ENCODE measurements around the gene PPP1R15B. TPM values are rescaled to one million over a fixed set of nuclear protein-coding genes. Genes with fewer than 3 reads are reported as not detected.

Gene PPP1R15B
- total and polyA plus RNA-seq, 2 experiments from 2014 or later = 34.0 to 77.0 TPM

DNA sequence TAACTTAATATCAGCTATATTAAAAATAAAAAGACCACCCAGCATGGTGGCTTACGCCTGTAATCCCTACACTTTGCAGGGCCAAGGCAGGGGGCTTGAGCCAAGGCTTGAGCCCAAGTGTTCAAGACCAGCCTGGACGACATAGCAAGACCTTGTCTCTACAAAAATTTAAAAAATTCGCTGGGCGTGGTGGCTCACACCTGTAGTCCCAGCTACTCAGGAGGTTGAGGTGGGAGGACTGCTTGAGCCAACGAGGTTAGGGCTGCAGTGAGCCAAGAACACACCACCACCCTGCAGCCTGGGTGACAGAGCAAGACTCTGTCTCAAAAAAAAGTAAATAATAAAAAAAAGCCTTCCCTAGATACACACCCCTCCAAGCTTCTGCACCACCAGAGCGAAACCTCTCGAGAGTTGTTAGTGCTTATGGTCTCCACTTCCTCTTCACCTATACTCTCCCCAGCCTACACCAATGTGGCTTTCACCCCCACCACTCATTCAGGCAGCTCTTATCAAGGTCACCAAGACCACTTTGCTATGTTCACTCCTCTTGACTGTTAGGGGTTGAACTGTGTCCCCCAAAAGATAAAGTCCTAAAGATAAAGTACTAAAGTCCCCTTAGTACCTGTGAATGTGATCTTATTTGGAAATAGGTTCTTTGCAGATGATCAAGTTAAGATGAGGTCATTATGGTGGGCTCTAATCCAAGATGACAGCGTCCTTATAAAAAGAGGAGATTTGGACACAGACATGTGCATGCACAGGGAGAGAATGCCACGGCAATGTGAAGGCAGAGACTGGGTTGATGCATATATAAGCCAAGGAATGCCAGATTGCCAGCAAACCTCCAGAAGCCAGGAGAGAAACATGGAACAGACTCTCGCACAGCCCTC is 6.8 kb upstream of the PPP1R15B start:
- Histone ChIP-seq H3K79me2 (peaks cover 16% of the 10 kb centered on the region), H3K9me3 (ENCODE audit: low read depth) (no peaks in the 10 kb centered on the region), H2AFZ (no peak overlapping the region), H3K27ac (peak overlapping the region; percentile 95), H3K4me2 (peak overlapping the region; percentile 72), H3K4me1 (ENCODE audit: insufficient read depth) (peaks cover 27% of the 10 kb centered on the region), H3K27me3 (no peaks in the 10 kb centered on the region), H3K4me3 (no peak overlapping the region), H3K9me2 (replicated peaks; ENCODE audit: insufficient read depth) (no peaks in the 10 kb centered on the region), H3K36me3 (replicated peaks; ENCODE audit: insufficient read depth, low read depth) (no peaks in the 10 kb centered on the region), H4K20me1 (ENCODE audit: insufficient read depth, poor library complexity, severe bottlenecking) (no peaks in the 10 kb centered on the region)
- DNase-seq (ENCODE audit: low spot score) = no peak
- TF ChIP-seq EZH2phosphoT487 (IDR thresholded peaks at IDR 0.05; ENCODE audit: low read depth, severe bottlenecking, unreplicated experiment) = no peak
- TF ChIP-seq, protein P1, sequence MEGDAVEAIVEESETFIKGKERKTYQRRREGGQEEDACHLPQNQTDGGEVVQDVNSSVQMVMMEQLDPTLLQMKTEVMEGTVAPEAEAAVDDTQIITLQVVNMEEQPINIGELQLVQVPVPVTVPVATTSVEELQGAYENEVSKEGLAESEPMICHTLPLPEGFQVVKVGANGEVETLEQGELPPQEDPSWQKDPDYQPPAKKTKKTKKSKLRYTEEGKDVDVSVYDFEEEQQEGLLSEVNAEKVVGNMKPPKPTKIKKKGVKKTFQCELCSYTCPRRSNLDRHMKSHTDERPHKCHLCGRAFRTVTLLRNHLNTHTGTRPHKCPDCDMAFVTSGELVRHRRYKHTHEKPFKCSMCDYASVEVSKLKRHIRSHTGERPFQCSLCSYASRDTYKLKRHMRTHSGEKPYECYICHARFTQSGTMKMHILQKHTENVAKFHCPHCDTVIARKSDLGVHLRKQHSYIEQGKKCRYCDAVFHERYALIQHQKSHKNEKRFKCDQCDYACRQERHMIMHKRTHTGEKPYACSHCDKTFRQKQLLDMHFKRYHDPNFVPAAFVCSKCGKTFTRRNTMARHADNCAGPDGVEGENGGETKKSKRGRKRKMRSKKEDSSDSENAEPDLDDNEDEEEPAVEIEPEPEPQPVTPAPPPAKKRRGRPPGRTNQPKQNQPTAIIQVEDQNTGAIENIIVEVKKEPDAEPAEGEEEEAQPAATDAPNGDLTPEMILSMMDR (IDR thresholded peaks at IDR 0.05; ENCODE audit: poor library complexity) = no peak
- no peak for TF ChIP-seq EZH2 (IDR thresholded peaks at IDR 0.05; ENCODE audit: borderline replicate concordance)
- WGBS (ENCODE audit: low lambda C conversion rate, missing lambda C conversion rate) = 83% methylated on average over 10 of the region's 10 CpGs

DNA sequence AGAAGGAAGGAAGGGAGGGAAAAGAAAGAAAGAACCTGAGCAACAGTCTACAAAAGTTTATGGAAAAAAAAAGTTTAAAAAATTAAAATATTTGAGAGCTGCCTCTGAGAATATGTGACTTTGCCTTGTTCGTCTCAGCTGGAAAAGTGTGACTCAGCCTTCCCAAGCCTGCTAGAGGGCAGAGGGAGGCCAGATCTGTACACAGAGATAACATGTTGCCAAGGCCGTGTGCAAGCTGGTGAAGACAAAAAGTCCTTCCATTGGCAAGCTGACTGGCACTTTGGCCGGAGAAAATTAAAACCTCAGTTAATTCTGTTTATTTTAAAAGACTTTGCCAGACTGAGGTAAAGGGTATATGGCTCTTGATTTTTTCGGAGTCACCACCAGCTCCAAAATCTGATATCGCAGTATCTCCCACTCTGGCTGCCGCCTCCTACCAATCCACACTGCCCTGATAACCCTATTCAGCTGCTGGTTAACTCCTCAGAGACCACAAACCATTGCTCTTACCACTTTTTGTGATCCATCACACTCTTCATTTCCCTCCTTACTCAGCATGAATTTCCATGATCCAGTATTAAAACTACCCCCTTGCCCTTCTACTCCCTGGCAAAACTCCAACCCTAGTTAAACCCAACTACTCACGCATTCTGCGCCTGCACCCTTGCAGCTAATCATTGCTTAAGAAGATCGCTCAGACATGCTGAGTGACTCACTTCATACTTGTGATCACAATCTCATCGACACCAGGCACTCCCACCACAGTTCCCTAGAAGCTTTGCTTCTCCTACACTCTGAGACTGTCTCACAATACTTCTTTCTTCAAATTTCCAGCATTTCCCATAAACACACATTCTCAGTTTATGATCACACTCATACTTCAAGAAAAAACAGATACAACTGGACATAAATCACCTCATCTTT is 5.7 kb upstream of the PPP1R15B start:
- 29% methylated on average over 10 of the region's 10 CpGs for WGBS (ENCODE audit: low lambda C conversion rate, missing lambda C conversion rate)
- Histone ChIP-seq H3K4me3 (no peak overlapping the region), H3K9me3 (ENCODE audit: low read depth) (no peaks in the 10 kb centered on the region)

DNA sequence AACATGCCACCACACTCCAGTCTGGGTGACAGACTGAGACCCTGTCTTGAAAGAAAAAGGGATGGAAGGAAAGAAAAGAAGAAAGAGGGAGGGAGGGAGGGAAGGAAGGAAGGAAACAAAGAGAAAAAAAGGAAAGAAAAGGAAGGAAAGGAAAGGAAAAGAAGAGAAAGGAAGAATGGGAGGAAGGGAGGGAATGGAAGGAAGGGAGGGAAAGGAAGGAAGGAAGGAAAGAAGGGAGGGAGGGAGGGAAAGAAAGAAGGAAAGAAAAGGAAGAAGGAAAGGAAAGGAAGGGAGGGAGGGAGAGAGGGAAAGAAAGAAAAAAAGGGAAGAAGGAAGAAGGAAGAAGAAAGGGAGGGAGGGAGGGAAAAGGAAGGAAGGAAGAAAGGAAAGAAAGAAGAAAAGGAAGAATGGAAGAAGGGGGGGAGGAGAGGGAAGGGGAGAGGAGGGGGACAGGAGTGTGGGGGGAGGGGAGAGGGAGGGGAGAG is 5.0 kb upstream of the PPP1R15B start:
- Histone ChIP-seq H3K4me1 (ENCODE audit: insufficient read depth) (peaks cover 32% of the 10 kb centered on the region), H2AFZ (no peak overlapping the region), H3K79me2 (peaks cover 23% of the 10 kb centered on the region), H3K27me3 (no peaks in the 10 kb centered on the region), H3K4me2 (peak overlapping the region; percentile 72), H4K20me1 (ENCODE audit: insufficient read depth, poor library complexity, severe bottlenecking) (no peaks in the 10 kb centered on the region), H3K4me3 (no peak overlapping the region), H3K27ac (peak overlapping the region; percentile 95), H3K36me3 (replicated peaks; ENCODE audit: insufficient read depth, low read depth) (no peaks in the 10 kb centered on the region), H3K9me3 (ENCODE audit: low read depth) (no peaks in the 10 kb centered on the region), H3K9me2 (replicated peaks; ENCODE audit: insufficient read depth) (no peaks in the 10 kb centered on the region)
- TF ChIP-seq EZH2 (IDR thresholded peaks at IDR 0.05; ENCODE audit: borderline replicate concordance) (no peak), EZH2phosphoT487 (IDR thresholded peaks at IDR 0.05; ENCODE audit: low read depth, severe bottlenecking, unreplicated experiment) (no peak)
- TF ChIP-seq, protein P1 (IDR thresholded peaks at IDR 0.05; ENCODE audit: poor library complexity) = no peak
- DNase-seq (ENCODE audit: low spot score) = no peak

More for the DNA sequence above, 5.7 kb upstream of the PPP1R15B start:
- peak; percentile 91 for DNase-seq (ENCODE audit: low spot score)
- peak overlapping the region; percentile 95 for H3K27ac ChIP-seq
- H3K4me1 ChIP-seq (ENCODE audit: insufficient read depth) = peaks cover 29% of the 10 kb centered on the region
- H3K4me2 ChIP-seq = peak overlapping the region; percentile 72
- peaks cover 21% of the 10 kb centered on the region for H3K79me2 ChIP-seq
- H2AFZ ChIP-seq = no peak overlapping the region
- H3K36me3 ChIP-seq (replicated peaks; ENCODE audit: insufficient read depth, low read depth) = no peaks in the 10 kb centered on the region
- no peaks in the 10 kb centered on the region for H3K9me2 ChIP-seq (replicated peaks; ENCODE audit: insufficient read depth)
- H4K20me1 ChIP-seq (ENCODE audit: insufficient read depth, poor library complexity, severe bottlenecking) = no peaks in the 10 kb centered on the region
- no peaks in the 10 kb centered on the region for H3K27me3 ChIP-seq
- TF ChIP-seq, protein P1 (IDR thresholded peaks at IDR 0.05; ENCODE audit: poor library complexity) = no peak
- TF ChIP-seq EZH2phosphoT487 (IDR thresholded peaks at IDR 0.05; ENCODE audit: low read depth, severe bottlenecking, unreplicated experiment) (no peak), EZH2 (IDR thresholded peaks at IDR 0.05; ENCODE audit: borderline replicate concordance) (no peak)
